HepG2 (cell line): ENCODE data around the gene PTPN14. TPM values are rescaled to one million over a fixed set of nuclear protein-coding genes. Genes with fewer than 3 reads are reported as not detected.

Experiments
- ATAC-seq: fragments of 200-7000 bp; cut with Tn5 transposase; 3 replicates; pipeline ENCODE4 v1.9.1; 2020; ENCODE audit warnings: mild to moderate bottlenecking, moderate library complexity
- BruUV-seq: library from RNA; stranded (reverse); fragments of 400-500 nt; replicated peaks from 2 replicates; lab custom pipeline; 2021; lab: Mats Ljungman, UMichigan
- CTCF ChIA-PET: fragments of 300-600 bp; formaldehyde crosslinking; extraction: SDS; loops from one replicate; lab custom pipeline; 2021; ENCODE audit warnings: low total read pairs, inconsistent platforms, low intra/inter-chr PET ratio; lab: Yijun Ruan, JAX
- POLR2A ChIA-PET: fragments of 350-600 bp; sonication (Branson Sonifier 250); formaldehyde crosslinking; loops from one replicate; lab custom pipeline; 2020; ENCODE audit warnings: antibody characterized with exemption, inconsistent platforms; lab: Yijun Ruan, JAX
- DNase-seq: peaks from one replicate; pipeline ENCODE4 v3.0.0-alpha.2; 2015; ENCODE audit warnings: low spot score
- FAIRE-seq: peaks from 3 replicates; lab custom pipeline; 2011; peaks lifted over from hg19 to GRCh38; lab: Jason Lieb, UNC
- H2AFZ ChIP-seq: one replicate; pipeline ENCODE4 v1.6.1; 2011; ENCODE audit warnings: low read length, inconsistent platforms
- H3K27ac ChIP-seq: fragments of 300-600 bp; 3 replicates; pipeline ENCODE4 v1.8.0; 2011; ENCODE audit warnings: mixed run types, mild to moderate bottlenecking, mixed read lengths, low read length, inconsistent platforms; ENCODE audit not compliant: insufficient read depth; ENCODE audit errors: extremely low read length
- H3K27me3 ChIP-seq, 2 experiments: fragments of 200-600 bp in 1 of 2; 2 replicates in 1 of 2; 3 replicates in 1 of 2; pipeline versions ENCODE4 v1.6.0 to v1.8.0; 2011; ENCODE audit warnings: low read length in 2 of 2, mild to moderate bottlenecking in 2 of 2, moderate library complexity in 2 of 2, inconsistent platforms in 1 of 2; ENCODE audit not compliant: insufficient read depth in 2 of 2, control insufficient read depth in 1 of 2
- H3K36me3 ChIP-seq, 2 experiments: fragments of 200-600 bp in 1 of 2; replicated peaks in 1 of 2; 2 replicates in 1 of 2; 3 replicates in 1 of 2; pipeline versions ENCODE4 v1.5.1 to v1.8.0; 2011; ENCODE audit warnings: low read length in 2 of 2, inconsistent platforms in 1 of 2; ENCODE audit not compliant: insufficient read depth in 2 of 2, control insufficient read depth in 1 of 2
- H3K4me1 ChIP-seq: 2 replicates; pipeline ENCODE4 v1.5.1; 2012; ENCODE audit warnings: low read length, inconsistent platforms; ENCODE audit not compliant: insufficient read depth
- H3K4me2 ChIP-seq: 2 replicates; pipeline ENCODE4 v1.6.0; 2011; ENCODE audit warnings: low read depth, low read length, inconsistent platforms
- H3K4me3 ChIP-seq, 3 experiments: fragments of 200-600 bp in 1 of 3; sonication (generic), shearing (Covaris generic) in 1 of 3; replicated peaks in 1 of 3; 2 replicates each; pipeline ENCODE4 v1.5.1; 2011 to 2016; ENCODE audit warnings: low read length in 3 of 3, inconsistent platforms in 2 of 3, low read depth in 2 of 3, mild to moderate bottlenecking in 2 of 3, control low read depth in 1 of 3, mixed read lengths in 1 of 3; ENCODE audit not compliant: insufficient read depth in 1 of 3
- H3K79me2 ChIP-seq: one replicate; pipeline ENCODE4 v1.6.1; 2011; ENCODE audit warnings: low read length, inconsistent platforms; ENCODE audit not compliant: insufficient read depth
- H3K9ac ChIP-seq: 2 replicates; pipeline ENCODE4 v1.6.0; 2011; ENCODE audit warnings: mild to moderate bottlenecking, low read depth, low read length, inconsistent platforms; ENCODE audit not compliant: insufficient read depth
- H3K9me3 ChIP-seq: 2 replicates; pipeline ENCODE4 v1.5.1; 2012; ENCODE audit warnings: mild to moderate bottlenecking, low read length
- H4K20me1 ChIP-seq: 2 replicates; pipeline ENCODE4 v1.6.0; 2011; ENCODE audit warnings: inconsistent platforms, mild to moderate bottlenecking, low read length, moderate library complexity; ENCODE audit not compliant: insufficient read depth
- ADNP ChIP-seq: sonication (generic); formaldehyde crosslinking; IDR thresholded peaks from 2 replicates; pipeline ENCODE4 v1.4.0; 2020; ENCODE audit warnings: missing genetic modification reagents
- ESRRA ChIP-seq: sonication (generic); formaldehyde crosslinking; IDR thresholded peaks from 2 replicates; pipeline ENCODE4 v1.5.1; 2020; ENCODE audit warnings: mild to moderate bottlenecking, low read depth, missing genetic modification reagents
- FOXO1 ChIP-seq: sonication (generic); formaldehyde crosslinking; IDR thresholded peaks from 2 replicates; pipeline ENCODE4 v1.4.0; 2020; ENCODE audit warnings: missing genetic modification reagents
- GATAD1 ChIP-seq: IDR thresholded peaks from 2 replicates; pipeline ENCODE4 v1.6.1; 2016; ENCODE audit warnings: missing genetic modification reagents, missing compliant biosample characterization
- KDM1A ChIP-seq: IDR thresholded peaks from 2 replicates; pipeline ENCODE4 v1.6.1; 2016; ENCODE audit warnings: missing compliant biosample characterization
- KDM2A ChIP-seq: sonication (generic); formaldehyde crosslinking; IDR thresholded peaks from 2 replicates; pipeline ENCODE4 v1.4.0; 2020; ENCODE audit warnings: low read depth, missing genetic modification reagents, borderline replicate concordance
- NBN ChIP-seq: fragments of 450-650 bp; conservative IDR thresholded peaks from 2 replicates; pipeline ENCODE4 v1.6.1; 2017
- POLR2A ChIP-seq, 2 experiments: IDR thresholded peaks; 2 replicates each; pipeline ENCODE4 v1.6.1; 2011; ENCODE audit warnings: low read depth in 2 of 2, low read length in 2 of 2, mild to moderate bottlenecking in 1 of 2, moderate library complexity in 1 of 2; ENCODE audit not compliant: insufficient read depth in 1 of 2
- RFXAP ChIP-seq: sonication (generic); formaldehyde crosslinking; IDR thresholded peaks from 2 replicates; pipeline ENCODE4 v1.4.0; 2020; ENCODE audit warnings: missing genetic modification reagents, borderline replicate concordance
- ZFY ChIP-seq: sonication (generic); formaldehyde crosslinking; IDR thresholded peaks from 2 replicates; pipeline ENCODE4 v1.4.0; 2020; ENCODE audit warnings: missing genetic modification reagents
- ZMYM4 ChIP-seq: sonication (generic); formaldehyde crosslinking; IDR thresholded peaks from 2 replicates; pipeline ENCODE4 v1.8.1; 2023; ENCODE audit warnings: mild to moderate bottlenecking, missing genetic modification reagents
- ZNF292 ChIP-seq: sonication (generic); formaldehyde crosslinking; IDR thresholded peaks from 2 replicates; pipeline ENCODE4 v1.8.1; 2022; ENCODE audit warnings: mild to moderate bottlenecking, low read depth, missing genetic modification reagents, borderline replicate concordance
- ZNF550 ChIP-seq: sonication (generic); formaldehyde crosslinking; IDR thresholded peaks from 2 replicates; pipeline ENCODE4 v1.4.0; 2020; ENCODE audit warnings: mild to moderate bottlenecking, missing genetic modification reagents, borderline replicate concordance
- ZNF674 ChIP-seq: sonication (generic); formaldehyde crosslinking; IDR thresholded peaks from 2 replicates; pipeline ENCODE4 v1.5.0; 2020; ENCODE audit warnings: low read depth, mild to moderate bottlenecking, missing genetic modification reagents
- ZNF768 ChIP-seq: sonication (generic); formaldehyde crosslinking; IDR thresholded peaks from 2 replicates; pipeline ENCODE4 v1.4.0; 2020; ENCODE audit warnings: missing genetic modification reagents
- WGBS: methylation state at CpG from one replicate; pipeline ENCODE4 v1.1.6; 2017; ENCODE audit warnings: low lambda C conversion rate; 5-methylcytosine and 5-hydroxymethylcytosine counted together
- in situ Hi-C: cut with HindIII; loops from 2 replicates; pipeline ENCODE4 v1.10.0; 2017; ENCODE audit warnings: low pct_unique_long_range_greater_than_20kb; ENCODE audit not compliant: extremely low pct_ligation_motif_present
- intact Hi-C: fragments of 100-400 bp; cut with micrococcal nuclease; formaldehyde crosslinking; loops from one replicate; pipeline ENCODE4 v1.10.0; 2022; ENCODE audit not compliant: unreplicated experiment
- polyA plus RNA-seq, 8 experiments: library from polyadenylated mRNA; depleted of rRNA in 3 of 8; stranded (reverse) in 7 of 8; unstranded in 1 of 8; fragments of >200 nt; fragmentation: Illumina TruSeq in 4 of 8; extraction: Trizol in 4 of 8; gene quantifications; 2 replicates each; pipeline versions ENCODE4 v1.2.1 to v1.2.3, GENCODE V29; 2011 to 2016; ENCODE audit warnings: low read depth in 4 of 8, missing spikeins in 1 of 8, mixed read lengths in 1 of 8; ENCODE audit not compliant: insufficient read depth in 1 of 8
- total RNA-seq, 5 experiments: library from RNA; depleted of rRNA; stranded (reverse); fragments of >200 nt; fragmentation: Illumina TruSeq; extraction: Trizol; gene quantifications; 2 replicates each; pipeline ENCODE4 v1.2.3, GENCODE V29; 2016; ENCODE audit warnings: low read depth in 1 of 5
- TF ChIP-seq, protein P1 (sequence below): sonication (generic); formaldehyde crosslinking; IDR thresholded peaks from 2 replicates; pipeline ENCODE4 v1.4.0; 2020; ENCODE audit warnings: mild to moderate bottlenecking, missing genetic modification reagents
- TF ChIP-seq, protein P2 (sequence below): sonication (generic); formaldehyde crosslinking; IDR thresholded peaks from 2 replicates; pipeline ENCODE4 v1.8.1; 2023; ENCODE audit warnings: mild to moderate bottlenecking, moderate library complexity, missing genetic modification reagents

PTPN14 gene
- total and polyA plus RNA-seq, 2 of the 13 experiments (the other 11 are each of a cell fraction or from before 2014, with no cell fraction given) = 3.9 to 4.7 TPM

DNA sequence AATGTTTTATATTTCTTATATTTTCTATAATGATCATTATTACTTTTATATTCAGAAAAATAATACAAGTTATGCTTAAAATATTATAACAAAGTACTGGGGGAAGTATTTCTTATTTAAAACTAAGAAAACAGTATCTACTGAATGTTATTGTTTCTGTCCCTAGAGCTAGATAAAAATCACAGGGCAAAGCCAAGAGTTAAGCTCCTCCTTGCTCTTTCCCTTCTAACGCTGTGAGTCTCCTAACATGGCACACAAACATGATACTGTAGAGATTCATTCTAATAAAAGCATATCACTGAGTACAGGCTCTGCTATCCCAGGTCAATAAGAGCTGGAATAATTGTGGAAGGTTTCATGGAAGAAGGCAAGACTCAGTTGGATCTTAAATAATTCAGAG is 53.4 kb downstream of the PTPN14 start (continued):
- TF ChIP-seq, protein P1, sequence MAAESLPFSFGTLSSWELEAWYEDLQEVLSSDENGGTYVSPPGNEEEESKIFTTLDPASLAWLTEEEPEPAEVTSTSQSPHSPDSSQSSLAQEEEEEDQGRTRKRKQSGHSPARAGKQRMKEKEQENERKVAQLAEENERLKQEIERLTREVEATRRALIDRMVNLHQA = no peak
- TF ChIP-seq FOXO1 (CRISPR knock-in tag) (no peak), ZNF768 (CRISPR knock-in tag) (no peak), ESRRA (CRISPR knock-in tag) (no peak), NBN (no peak)

DNA sequence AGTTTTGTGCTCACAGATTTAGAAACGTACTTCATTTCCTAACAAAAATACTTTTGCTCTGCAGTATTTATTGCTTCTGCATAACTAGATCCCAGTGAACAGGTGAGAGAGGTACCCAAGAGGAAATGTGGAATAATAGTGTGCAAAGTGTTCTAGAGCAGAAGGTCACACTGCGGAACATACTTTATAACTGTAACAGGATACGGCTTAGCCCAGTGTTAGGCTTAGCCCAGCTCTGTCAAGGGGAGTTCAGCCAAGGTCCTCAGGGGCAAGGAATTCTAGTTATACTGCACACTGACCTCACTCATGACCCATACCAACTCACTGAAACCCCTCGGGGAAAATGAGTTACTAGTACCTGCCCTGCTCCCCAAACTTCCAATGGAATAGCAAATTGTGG is 55.3 kb downstream of the PTPN14 start:
- Histone ChIP-seq H3K27me3 (no peaks in the 10 kb centered on the region), H4K20me1 (no peaks in the 10 kb centered on the region), H3K27ac (no peak overlapping the region), H3K4me3 (no peak overlapping the region), H3K9ac (no peak overlapping the region), H3K4me1 (no peaks in the 10 kb centered on the region), H3K9me3 (no peaks in the 10 kb centered on the region), H2AFZ (no peak overlapping the region), H3K4me2 (no peak overlapping the region), H3K36me3 (no peaks in the 10 kb centered on the region), H3K79me2 (no peaks in the 10 kb centered on the region)
- ChIA-PET CTCF (no interaction called here), POLR2A (no interaction called here)
- in situ Hi-C loops (no loop called here), intact Hi-C loops (no loop called here)
- no TSS peak for BruUV-seq
- 93% methylated on average over 4 of the region's 4 CpGs for WGBS
- ATAC-seq (no peak), FAIRE-seq (no peak), DNase-seq (no peak)
- TF ChIP-seq ZFY (CRISPR knock-in tag) = no peak
- no peak for TF ChIP-seq ZNF674 (CRISPR knock-in tag)
- no peak for TF ChIP-seq KDM1A (CRISPR knock-in tag)

DNA sequence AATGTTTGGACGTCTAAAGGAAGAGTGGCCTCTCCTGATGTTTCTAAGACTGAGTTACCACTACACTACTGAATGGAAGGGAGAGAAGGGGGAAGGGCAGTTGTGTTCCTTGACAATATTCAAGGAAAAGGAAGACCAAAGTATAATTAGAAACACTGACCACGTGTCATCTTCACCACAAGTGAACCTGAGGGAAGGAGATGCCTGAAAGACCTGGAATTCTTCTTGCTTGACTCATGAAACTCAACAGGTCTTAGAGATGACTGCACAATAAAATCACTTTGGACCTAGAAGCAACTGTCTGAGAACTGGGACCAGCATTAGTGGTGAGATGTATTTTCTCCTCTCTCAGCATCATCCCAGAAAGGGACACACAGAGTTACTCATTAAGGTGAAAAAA is 56.7 kb downstream of the PTPN14 start:
- H3K4me2 ChIP-seq = no peak overlapping the region
- FAIRE-seq = no peak
- H3K36me3 ChIP-seq = no peaks in the 10 kb centered on the region
- no peak overlapping the region for H3K27ac ChIP-seq
- ChIA-PET POLR2A (no interaction called here), CTCF (no interaction called here)
- in situ Hi-C loops (no loop called here), intact Hi-C loops (no loop called here)
- DNase-seq = no peak
- no peak overlapping the region for H3K4me3 ChIP-seq
- no peaks in the 10 kb centered on the region for H3K27me3 ChIP-seq
- no peaks in the 10 kb centered on the region for H3K4me1 ChIP-seq
- no peak for ATAC-seq
- H3K9ac ChIP-seq = no peak overlapping the region
- WGBS = 59% methylated on average over 2 of the region's 2 CpGs
- no TSS peak for BruUV-seq
- no peaks in the 10 kb centered on the region for H3K79me2 ChIP-seq
- H2AFZ ChIP-seq = no peak overlapping the region
- no peaks in the 10 kb centered on the region for H4K20me1 ChIP-seq
- H3K9me3 ChIP-seq = no peaks in the 10 kb centered on the region
- no peak for TF ChIP-seq ZMYM4 (CRISPR knock-in tag)
- TF ChIP-seq, protein P2, sequence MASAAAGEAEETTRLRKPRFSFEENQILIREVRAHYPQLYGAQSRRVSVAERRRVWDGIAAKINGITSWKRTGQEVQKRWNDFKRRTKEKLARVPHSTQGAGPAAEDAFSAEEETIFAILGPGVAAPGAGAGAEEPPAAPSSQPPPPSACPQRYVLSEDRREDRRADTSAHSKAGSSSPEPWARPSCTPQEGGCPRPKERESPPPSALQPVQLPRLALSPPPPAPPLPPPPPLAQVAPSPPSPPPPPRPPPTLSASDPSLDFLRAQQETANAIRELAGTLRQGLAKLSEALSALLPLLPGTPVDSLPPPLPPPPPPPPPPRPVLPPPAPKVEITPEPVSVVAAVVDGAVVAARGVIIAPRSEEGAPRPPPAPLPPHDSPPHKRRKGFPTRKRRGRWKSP (CRISPR knock-in tag) = no peak
- TF ChIP-seq RFXAP (CRISPR knock-in tag) = no peak
- TF ChIP-seq KDM2A (CRISPR knock-in tag) = no peak
- no peak for TF ChIP-seq ZNF292
- TF ChIP-seq ADNP (CRISPR knock-in tag) = no peak
- TF ChIP-seq POLR2A (IDR thresholded peaks at IDR 0.05; ENCODE audit: insufficient read depth in 1 of 2, low read depth in 2 of 2, low read length in 2 of 2) = no peak
- no peak for TF ChIP-seq ZNF550 (CRISPR knock-in tag)
- no peak for TF ChIP-seq GATAD1 (CRISPR knock-in tag)
